Epidermal melanocyte (primary cell): Measurements from ENCODE around the gene CMSS1.

Experiments used
- DNase-seq: peaks from one replicate; pipeline ENCODE4 v3.0.0; 2011; ENCODE audit warnings: low spot score; ENCODE audit not compliant: insufficient read length

The CMSS1 gene

GRCh38 chr3:99852851-99853250 lies 35.2 kb downstream of the CMSS1 start:
- DNase-seq, result no peak

GRCh38 chr3:99854756-99855298 lies 37.2 kb downstream of the CMSS1 start:
- no peak for DNase-seq

GRCh38 chr3:99855900-99856299 lies 38.2 kb downstream of the CMSS1 start:
- DNase-seq, result no peak

GRCh38 chr3:99856437-99857220 lies 39.0 kb downstream of the CMSS1 start:
- no peak for DNase-seq

- DNase-seq, result no peak
Observed at GRCh38 chr3:99857278-99857677, 39.6 kb downstream of the CMSS1 start.

GRCh38 chr3:99858469-99858868 lies 40.8 kb downstream of the CMSS1 start:
- no peak for DNase-seq

- DNase-seq, result no peak
Observed at GRCh38 chr3:99859825-99860224, 42.2 kb downstream of the CMSS1 start.

GRCh38 chr3:99861216-99861615 lies 43.6 kb downstream of the CMSS1 start:
- no peak for DNase-seq

- no peak for DNase-seq
Observed at GRCh38 chr3:99862208-99862607, 44.5 kb downstream of the CMSS1 start.

- DNase-seq, result no peak
Observed at GRCh38 chr3:99863002-99863401, 45.3 kb downstream of the CMSS1 start.

- no peak for DNase-seq
Observed at GRCh38 chr3:99863588-99863987, 45.9 kb downstream of the CMSS1 start.

GRCh38 chr3:99864289-99864688 lies 46.6 kb downstream of the CMSS1 start:
- no peak for DNase-seq

GRCh38 chr3:99865321-99865720 lies 47.7 kb downstream of the CMSS1 start:
- DNase-seq, result no peak

- no peak for DNase-seq
Observed at GRCh38 chr3:99866261-99866761, 48.6 kb downstream of the CMSS1 start.

- DNase-seq, result no peak
Observed at GRCh38 chr3:99867594-99868310, 50.1 kb downstream of the CMSS1 start.

- no peak for DNase-seq
Observed at GRCh38 chr3:99868311-99868646, 50.6 kb downstream of the CMSS1 start.

- DNase-seq, result no peak
Observed at GRCh38 chr3:99869621-99870020, 52.0 kb downstream of the CMSS1 start.

GRCh38 chr3:99870712-99871111 lies 53.0 kb downstream of the CMSS1 start:
- no peak for DNase-seq

- DNase-seq, result no peak
Observed at GRCh38 chr3:99871231-99872045, 53.8 kb downstream of the CMSS1 start.

- DNase-seq, result no peak
Observed at GRCh38 chr3:99872923-99873254, 55.2 kb downstream of the CMSS1 start.

- DNase-seq, result no peak
Observed at GRCh38 chr3:99873269-99874102, 55.8 kb downstream of the CMSS1 start.
